ENCODE results near the gene SLC6A19. TPM values are rescaled to one million over a fixed set of nuclear protein-coding genes. Genes with fewer than 3 reads are reported as not detected.

Gene SLC6A19
- total and polyA plus RNA-seq, 9 of the 15 experiments (the other 6 are each of a cell fraction or from before 2014, with no cell fraction given) = 0.03 to 1.6 (median 0.59) TPM

DNA sequence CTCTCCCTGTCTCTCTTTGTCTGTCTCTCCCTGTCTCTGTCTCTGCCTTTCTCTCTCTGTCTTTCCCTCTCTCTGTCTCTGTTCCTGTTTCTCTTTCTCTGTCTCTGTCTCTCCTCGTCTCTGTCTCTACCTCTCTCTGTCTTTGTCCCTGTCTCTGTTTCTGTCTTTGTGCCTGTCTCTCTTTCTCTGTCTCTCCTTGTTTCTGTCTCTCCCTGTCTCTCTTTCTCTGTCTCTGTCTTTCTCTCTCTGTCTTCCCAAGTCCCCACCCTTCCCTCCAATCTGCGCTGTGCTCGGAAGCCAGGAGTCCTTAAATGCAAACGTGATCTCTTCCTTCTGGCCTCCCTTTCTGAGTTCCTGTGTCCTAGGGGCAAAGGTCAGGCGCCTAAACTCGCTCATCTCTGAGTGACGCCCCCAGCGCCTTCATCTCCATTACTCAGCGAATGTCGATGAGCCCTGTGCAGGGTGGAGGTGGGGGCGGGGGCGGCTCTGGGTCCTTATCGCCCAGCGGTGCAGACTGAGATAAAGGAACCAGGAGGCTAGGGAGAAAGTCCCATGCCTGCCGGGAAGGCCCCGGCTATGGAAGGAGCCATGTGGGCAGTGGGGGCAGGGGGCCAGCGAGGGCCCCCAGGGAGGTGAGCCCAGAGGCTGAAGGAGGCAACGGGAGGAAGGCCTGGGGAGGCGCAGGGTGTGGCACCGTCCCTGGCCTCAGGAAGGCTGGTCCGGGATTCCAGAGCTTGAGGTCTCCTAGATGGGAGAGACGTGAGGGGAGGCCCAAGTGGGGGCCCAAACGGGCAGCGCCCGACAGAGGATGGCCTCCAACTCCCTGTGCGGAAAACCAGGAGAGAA lies 1.5 kb upstream of the SLC6A19 start (continued):
- TF ChIP-seq CEBPZ (IDR thresholded peaks at IDR 0.05; ENCODE audit: borderline replicate concordance, low read depth, low read length) (no peak), ZNF140 (CRISPR knock-in tag; IDR thresholded peaks at IDR 0.05) (no peak), ZBTB5 (IDR thresholded peaks at IDR 0.05) (peak; percentile 67; the same call in 1 of the 2 replicates), THAP12 (CRISPR knock-in tag; IDR thresholded peaks at IDR 0.05) (no peak), HMGN3 (IDR thresholded peaks at IDR 0.05; ENCODE audit: borderline replicate concordance, extremely low read depth, insufficient read length, low read depth, low read length) (peak; percentile 85), CCNT2 (IDR thresholded peaks at IDR 0.05; ENCODE audit: borderline replicate concordance, extremely low read depth, insufficient read length, low read depth, low read length) (peak; percentile 20), KDM4B (IDR thresholded peaks at IDR 0.05; ENCODE audit: borderline replicate concordance in 2 of 2, low read depth in 1 of 2) (no peak), MTA1 (IDR thresholded peaks at IDR 0.05; ENCODE audit: borderline replicate concordance) (peak; percentile 82; the same call in 1 of the 2 replicates), BCL6 (CRISPR knock-in tag; IDR thresholded peaks at IDR 0.05) (peak; percentile 76; the same call in 1 of the 2 replicates), FOXO4 (CRISPR knock-in tag; IDR thresholded peaks at IDR 0.05) (0 out of 2 replicates have a peak, but pooled peaks have one; percentile 14), HIVEP1 (CRISPR knock-in tag; IDR thresholded peaks at IDR 0.05) (peak; percentile 78; the same call in 1 of the 2 replicates), STAT5B (CRISPR knock-in tag; IDR thresholded peaks at IDR 0.05) (no peak), NCOA2 (IDR thresholded peaks at IDR 0.05; ENCODE audit: partially characterized antibody in 2 of 2) (peak in 1 of 2 experiments; percentile 66), STAG1 (CRISPR knock-in tag; IDR thresholded peaks at IDR 0.05; ENCODE audit: borderline replicate concordance) (no peak), ZBTB8A (IDR thresholded peaks at IDR 0.05; ENCODE audit: partially characterized antibody) (no peak), CBX3 (IDR thresholded peaks at IDR 0.05; ENCODE audit: borderline replicate concordance in 1 of 2, low read length in 2 of 2) (no peak)

All from K562 (cell line).